ENCODE data around the gene SAFB.
A peak's percentile ranks its signal among the peaks of the same experiment; 100 is the strongest.

Gene SAFB

GRCh38 chr19:5703819-5704818, 81.2 kb downstream of the SAFB start:
- no CpG with 5 or more reads among the region's 40 CpGs for WGBS, 2 donors (ENCODE audit: extremely low coverage in 2 of 2, insufficient read length in 2 of 2, insufficient replicate concordance in 1 of 2)

GRCh38 chr19:5705552-5705951, 82.7 kb downstream of the SAFB start:
- H3K27ac ChIP-seq (replicated peaks; ENCODE audit: low read length) = no peak overlapping the region
- no peak overlapping the region for H2AK5ac ChIP-seq (ENCODE audit: low read depth, low read length)
- no peak overlapping the region for H2BK12ac ChIP-seq (ENCODE audit: low read length)
- H2AFZ ChIP-seq (ENCODE audit: low read length) = no peak overlapping the region
- no peak overlapping the region for H2BK120ac ChIP-seq (ENCODE audit: low read depth, low read length)
- H3K9ac ChIP-seq (ENCODE audit: low read depth, low read length, poor library complexity) = no peak overlapping the region
- H3K4me3 ChIP-seq (ENCODE audit: low read length in 2 of 2) = no peak overlapping the region
- no peaks in the 10 kb centered on the region for H3K27me3 ChIP-seq (ENCODE audit: control insufficient read depth in 3 of 3, insufficient read depth in 3 of 3, low read depth in 1 of 3, low read length in 3 of 3)
- no peak overlapping the region for H3K23ac ChIP-seq (ENCODE audit: low read depth, low read length, poor library complexity)
- H3K4ac ChIP-seq (ENCODE audit: low read length) = no peak overlapping the region
- no peak overlapping the region for H4K8ac ChIP-seq (ENCODE audit: low read depth, low read length)
- H4K91ac ChIP-seq (ENCODE audit: low read depth, low read length, poor library complexity) = no peak overlapping the region
- H2BK15ac ChIP-seq (ENCODE audit: low read length) = no peak overlapping the region
- no peak overlapping the region for H3K18ac ChIP-seq (ENCODE audit: low read length)
- H2BK5ac ChIP-seq (ENCODE audit: low read length) = no peak overlapping the region
- H3K14ac ChIP-seq (ENCODE audit: low read length) = no peak overlapping the region
- WGBS, 2 donors (ENCODE audit: extremely low coverage in 2 of 2, insufficient read length in 2 of 2, insufficient replicate concordance in 1 of 2) = no CpG with 5 or more reads among the region's 16 CpGs
- no peak overlapping the region for H3K4me2 ChIP-seq (ENCODE audit: insufficient read depth, low read length, poor library complexity, severe bottlenecking)
- H3K79me1 ChIP-seq (ENCODE audit: low read depth, low read length) = peaks cover 11% of the 10 kb centered on the region
- no peak for DNase-seq (ENCODE audit: low spot score)
- H3K9me3 ChIP-seq (replicated peaks in 1 of 2; ENCODE audit: control insufficient read depth in 2 of 2, insufficient read depth in 1 of 2, low read depth in 1 of 2, low read length in 2 of 2) = peaks cover 0 to 11% of the 10 kb centered on the region in 2 donors
- no peaks in the 10 kb centered on the region for H3K4me1 ChIP-seq (ENCODE audit: control insufficient read depth in 2 of 2, insufficient read depth in 1 of 2, low read depth in 1 of 2, low read length in 2 of 2)
- H3K36me3 ChIP-seq (replicated peaks in 1 of 2; ENCODE audit: control insufficient read depth in 2 of 2, insufficient read depth in 2 of 2, low read length in 2 of 2) = peaks cover 50 to 78% of the 10 kb centered on the region in 2 donors

More at GRCh38 chr19:5703819-5704818, 81.2 kb downstream of the SAFB start:
- Histone ChIP-seq H3K4me2 (ENCODE audit: insufficient read depth, low read length, poor library complexity, severe bottlenecking) (no peak overlapping the region), H3K4ac (ENCODE audit: low read length) (no peak overlapping the region), H3K23ac (ENCODE audit: low read depth, low read length, poor library complexity) (no peak overlapping the region), H3K9ac (ENCODE audit: low read depth, low read length, poor library complexity) (no peak overlapping the region), H3K4me1 (ENCODE audit: control insufficient read depth in 2 of 2, insufficient read depth in 1 of 2, low read depth in 1 of 2, low read length in 2 of 2) (no peaks in the 10 kb centered on the region), H3K14ac (ENCODE audit: low read length) (no peak overlapping the region), H4K91ac (ENCODE audit: low read depth, low read length, poor library complexity) (no peak overlapping the region), H2BK5ac (ENCODE audit: low read length) (peak overlapping the region; percentile 20), H3K18ac (ENCODE audit: low read length) (no peak overlapping the region), H2BK12ac (ENCODE audit: low read length) (no peak overlapping the region), H2AK5ac (ENCODE audit: low read depth, low read length) (peak overlapping the region; percentile 32), H3K9me3 (replicated peaks in 1 of 2; ENCODE audit: control insufficient read depth in 2 of 2, insufficient read depth in 1 of 2, low read depth in 1 of 2, low read length in 2 of 2) (peaks cover 0 to 13% of the 10 kb centered on the region in 2 donors), H4K8ac (ENCODE audit: low read depth, low read length) (no peak overlapping the region), H2AFZ (ENCODE audit: low read length) (no peak overlapping the region), H3K36me3 (replicated peaks in 1 of 2; ENCODE audit: control insufficient read depth in 2 of 2, insufficient read depth in 2 of 2, low read length in 2 of 2) (peaks cover 50 to 80% of the 10 kb centered on the region in 2 donors), H2BK15ac (ENCODE audit: low read length) (no peak overlapping the region), H3K4me3 (ENCODE audit: low read length in 2 of 2) (no peak overlapping the region), H3K27me3 (ENCODE audit: control insufficient read depth in 3 of 3, insufficient read depth in 3 of 3, low read depth in 1 of 3, low read length in 3 of 3) (no peaks in the 10 kb centered on the region), H2BK120ac (ENCODE audit: low read depth, low read length) (peak overlapping the region; percentile 89), H3K27ac (replicated peaks; ENCODE audit: low read length) (no peak overlapping the region), H3K79me1 (ENCODE audit: low read depth, low read length) (peaks cover 11% of the 10 kb centered on the region)
- no peak for DNase-seq (ENCODE audit: low spot score)

GRCh38 chr19:5706876-5707573, 84.1 kb downstream of the SAFB start:
- Histone ChIP-seq H2BK120ac (ENCODE audit: low read depth, low read length) (no peak overlapping the region), H3K9me3 (replicated peaks in 1 of 2; ENCODE audit: control insufficient read depth in 2 of 2, insufficient read depth in 1 of 2, low read depth in 1 of 2, low read length in 2 of 2) (peaks cover 0 to 6% of the 10 kb centered on the region in 2 donors), H3K4me1 (ENCODE audit: control insufficient read depth in 2 of 2, insufficient read depth in 1 of 2, low read depth in 1 of 2, low read length in 2 of 2) (no peaks in the 10 kb centered on the region), H3K14ac (ENCODE audit: low read length) (no peak overlapping the region), H3K36me3 (replicated peaks in 1 of 2; ENCODE audit: control insufficient read depth in 2 of 2, insufficient read depth in 2 of 2, low read length in 2 of 2) (peaks cover 54 to 84% of the 10 kb centered on the region in 2 donors), H3K4ac (ENCODE audit: low read length) (no peak overlapping the region), H3K23ac (ENCODE audit: low read depth, low read length, poor library complexity) (peak overlapping the region; percentile 80), H2BK15ac (ENCODE audit: low read length) (no peak overlapping the region), H3K79me1 (ENCODE audit: low read depth, low read length) (peaks cover 11% of the 10 kb centered on the region), H3K27me3 (ENCODE audit: control insufficient read depth in 3 of 3, insufficient read depth in 3 of 3, low read depth in 1 of 3, low read length in 3 of 3) (no peaks in the 10 kb centered on the region), H3K27ac (replicated peaks; ENCODE audit: low read length) (no peak overlapping the region), H3K18ac (ENCODE audit: low read length) (no peak overlapping the region), H4K8ac (ENCODE audit: low read depth, low read length) (no peak overlapping the region), H3K4me3 (ENCODE audit: low read length in 2 of 2) (no peak overlapping the region), H2AK5ac (ENCODE audit: low read depth, low read length) (no peak overlapping the region), H3K9ac (ENCODE audit: low read depth, low read length, poor library complexity) (no peak overlapping the region), H4K91ac (ENCODE audit: low read depth, low read length, poor library complexity) (no peak overlapping the region), H3K4me2 (ENCODE audit: insufficient read depth, low read length, poor library complexity, severe bottlenecking) (no peak overlapping the region), H2AFZ (ENCODE audit: low read length) (no peak overlapping the region), H2BK12ac (ENCODE audit: low read length) (no peak overlapping the region), H2BK5ac (ENCODE audit: low read length) (no peak overlapping the region)
- no peak for DNase-seq (ENCODE audit: low spot score)
- no CpG with 5 or more reads among the region's 35 CpGs for WGBS, 2 donors (ENCODE audit: extremely low coverage in 2 of 2, insufficient read length in 2 of 2, insufficient replicate concordance in 1 of 2)

Measured in neuronal stem cell (in vitro differentiated cells).